Right ventricle myocardium inferior (tissue), 1 donor: ENCODE results near the gene MASTL. TPM values are rescaled to one million over a fixed set of nuclear protein-coding genes. Genes with fewer than 3 reads are reported as not detected.

Experiments used
- ATAC-seq: fragments of 200-7000 bp; cut with Tn5 transposase; one replicate; pipeline ENCODE4 v1.9.1; 2020; ENCODE audit warnings: mild to moderate bottlenecking, moderate library complexity
- DNase-seq: peaks from one replicate; pipeline ENCODE4 v3.0.0; 2021; ENCODE audit errors: missing footprints
- intact Hi-C: fragments of 100-400 bp; cut with DNase I; formaldehyde crosslinking; loops from one replicate; pipeline ENCODE4 v1.11.0; 2022
- total RNA-seq: library from RNA; stranded (reverse); fragmentation: NEBNext Ultra II Directional; extraction: Animal tissue kit (Norgen Biotek cat#: 25700); gene quantifications from one replicate; pipeline ENCODE4 v1.2.1, GENCODE V29; 2021
- donor health status: DM: no; HTN: yes; CAD: no; lungs with severe emphysema.

MASTL gene
- total RNA-seq, 1 donor from 2014 or later: 1.5 TPM

DNA sequence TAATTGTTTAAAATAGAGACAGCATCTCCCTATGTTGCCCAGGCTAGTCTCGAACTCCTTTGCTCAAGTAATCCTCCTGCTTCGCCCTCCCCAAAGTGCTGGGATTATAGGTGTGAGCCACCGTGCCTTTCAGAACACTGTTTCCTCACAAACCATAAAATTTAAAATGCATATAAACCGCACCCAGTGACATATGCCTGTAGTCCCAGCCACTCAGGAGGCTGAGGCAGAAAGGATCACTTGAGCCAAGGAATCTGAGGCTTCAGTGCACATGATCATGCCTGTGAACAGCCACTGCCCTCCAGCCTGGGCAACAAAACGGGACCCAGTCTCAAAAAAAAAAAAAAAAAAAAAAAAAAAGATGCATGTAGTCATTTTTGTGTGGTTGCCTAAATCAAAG, 48.7 kb downstream of the MASTL start:
- no peak for DNase-seq
- no peak for ATAC-seq
- intact Hi-C loops: no loop called here

- intact Hi-C loops: no loop called here
- DNase-seq: no peak
- ATAC-seq: no peak
Observed at GRCh38 chr10:27207350-27207749, 52.2 kb downstream of the MASTL start.

DNA sequence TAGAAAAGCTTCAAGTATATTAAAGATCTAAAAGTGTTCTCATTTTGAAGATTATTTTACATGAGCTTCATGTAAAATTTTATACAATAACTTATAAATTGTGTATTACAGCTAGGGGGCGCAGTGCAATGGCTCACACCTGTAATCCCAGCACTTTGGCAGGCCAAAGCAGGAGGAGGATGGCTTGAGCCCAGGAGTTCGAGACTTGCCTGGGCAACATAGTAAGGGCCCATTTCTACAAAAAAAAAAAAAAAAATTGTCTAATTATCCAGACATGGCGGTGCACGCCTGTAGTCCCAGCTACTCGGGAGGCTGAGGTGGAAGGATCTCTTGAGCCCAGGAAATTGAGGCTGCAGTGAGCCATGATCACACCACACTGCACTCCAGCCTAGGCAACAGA, 68.8 kb downstream of the MASTL start:
- intact Hi-C loops: loop anchor here (10.0 kb wide), 1 partner anchor 61 kb away; no protein-coding TSS in a partner anchor
- DNase-seq (no peak), ATAC-seq (no peak)

DNA sequence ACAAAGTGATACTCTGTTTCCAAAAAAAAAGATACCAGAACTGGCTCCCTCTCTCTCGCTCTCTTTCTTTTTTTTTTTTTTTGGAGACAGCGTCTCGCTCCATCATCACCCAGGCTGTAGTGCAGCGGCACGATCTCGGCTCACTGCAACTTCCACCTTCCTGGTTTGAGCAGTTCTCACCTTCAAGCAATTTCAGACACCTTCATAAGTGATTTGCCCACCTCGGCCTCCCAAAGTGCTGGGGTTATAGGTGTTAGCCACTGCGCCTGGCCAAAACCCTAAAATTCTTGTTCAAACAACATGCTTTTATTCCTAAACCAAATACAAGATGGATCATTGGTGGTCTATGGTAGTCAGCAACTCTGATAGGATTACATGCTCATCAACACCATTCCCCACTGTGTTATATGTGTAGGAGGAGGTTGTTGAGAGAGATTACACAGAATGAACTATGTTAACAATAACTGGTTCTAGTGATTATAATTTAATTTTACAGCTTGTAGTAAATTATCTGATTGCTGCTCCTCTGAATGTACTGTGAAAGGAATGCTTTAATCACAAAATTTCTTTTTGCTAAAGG, 69.9 kb downstream of the MASTL start:
- intact Hi-C loops: loop anchor here (10.0 kb wide), 1 partner anchor 60 kb away; no protein-coding TSS in a partner anchor
- no peak for DNase-seq
- ATAC-seq: no peak

- intact Hi-C loops: loop anchor here (10.0 kb wide), 1 partner anchor 59 kb away; no protein-coding TSS in a partner anchor
- DNase-seq: no peak
- ATAC-seq: no peak
Observed at GRCh38 chr10:27225642-27226257, 70.6 kb downstream of the MASTL start.

- ATAC-seq: no peak
- DNase-seq: no peak
- intact Hi-C loops: no loop called here
Observed at GRCh38 chr10:27230022-27230421, 74.9 kb downstream of the MASTL start.

DNA sequence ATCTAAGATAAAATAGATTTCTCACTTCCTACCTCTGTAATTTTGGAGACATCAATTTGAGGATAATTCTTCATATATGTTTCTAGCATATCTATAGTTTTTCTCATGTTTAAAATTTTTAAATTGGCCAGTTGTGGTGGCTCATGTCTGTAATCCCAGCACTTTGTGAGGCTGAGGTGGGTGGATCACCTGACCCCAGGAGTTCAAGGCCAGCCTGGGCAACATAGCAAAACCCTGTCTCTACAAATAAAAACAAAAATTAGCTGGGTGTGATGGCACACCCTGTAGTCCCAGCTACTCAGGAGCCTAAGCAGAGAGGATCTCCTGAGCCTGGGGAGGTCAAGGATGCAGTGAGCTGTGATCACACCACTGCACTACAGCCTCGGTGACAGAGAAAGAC, 80.6 kb downstream of the MASTL start:
- intact Hi-C loops: no loop called here
- ATAC-seq: no peak
- DNase-seq: no peak

Other genes starting within 250 kb of the MASTL start
- gene ANKRD26, start 54.9 kb upstream of the MASTL start, total RNA-seq: 10.9 TPM
- 91.1 TPM for gene YME1L1, start 968 bp upstream of the MASTL start, total RNA-seq
- gene ACBD5, start 85.4 kb downstream of the MASTL start, total RNA-seq: 77.5 TPM